HCT116 (cell line): ENCODE data around the gene C12orf57. TPM values are rescaled to one million over a fixed set of nuclear protein-coding genes. Genes with fewer than 3 reads are reported as not detected.

ENCODE experiments used
- ATAC-seq: fragments of 200-7000 bp; cut with Tn5 transposase; 2 replicates; pipeline ENCODE4 v1.9.1; 2020; ENCODE audit warnings: mild to moderate bottlenecking, moderate library complexity
- BruUV-seq: library from RNA; stranded (reverse); fragments of 400-500 nt; replicated peaks from 2 replicates; lab custom pipeline; 2021; lab: Mats Ljungman, UMichigan
- CTCF ChIA-PET: fragments of 300-600 bp; sonication (Branson Sonifier 250); formaldehyde crosslinking; loops from one replicate; lab custom pipeline; 2021; ENCODE audit warnings: antibody characterized with exemption; lab: Charles Lee
- POLR2A ChIA-PET: fragments of 300-600, 350-600 bp; sonication (Branson Sonifier 250); formaldehyde crosslinking; loops from one replicate; lab custom pipeline; 2021; ENCODE audit warnings: antibody characterized with exemption; lab: Charles Lee
- RAD21 ChIA-PET, 2 experiments: fragments of 300-600 bp; sonication (Branson Sonifier 250); formaldehyde crosslinking; loops; one replicate each; lab custom pipeline; 2023; ENCODE audit warnings: low total read pairs in 2 of 2; ENCODE audit not compliant: uncharacterized antibody in 2 of 2, unreplicated experiment in 2 of 2, low non-redundant PET in 1 of 2; lab: Charles Lee
- DNase-seq: peaks from one replicate; pipeline ENCODE4 v3.0.0-alpha.2; 2010; ENCODE audit warnings: low read depth, low spot score
- H2AFZ ChIP-seq: fragments of 200-600 bp; shearing (Covaris generic), sonication (generic); 2 replicates; pipeline ENCODE4 v1.6.1; 2017; ENCODE audit warnings: low read depth, mixed run types, mixed read lengths, antibody characterized with exemption, low read length; ENCODE audit not compliant: poor library complexity, severe bottlenecking
- H3K27ac ChIP-seq: 2 replicates; pipeline ENCODE4 v1.5.1; 2012; ENCODE audit warnings: low read depth, low read length
- H3K27me3 ChIP-seq: fragments of 200-600 bp; sonication (generic); 2 replicates; pipeline ENCODE4 v1.6.1; 2016; ENCODE audit warnings: mixed run types, low read length, mixed read lengths; ENCODE audit not compliant: insufficient read depth
- H3K36me3 ChIP-seq, 2 experiments: fragments of 200-500 bp in 1 of 2; fragments of 200-600 bp in 1 of 2; sonication (Bioruptor generic) in 1 of 2; sonication (generic) in 1 of 2; 2 replicates each; pipeline versions ENCODE4 v1.5.1 to v1.6.1; 2014 to 2016; ENCODE audit warnings: low read length in 2 of 2, inconsistent platforms in 1 of 2, mixed read lengths in 1 of 2, mixed run types in 1 of 2; ENCODE audit not compliant: insufficient read depth in 2 of 2, control insufficient read depth in 1 of 2
- H3K4me1 ChIP-seq, 2 experiments: fragments of 200-600 bp in 1 of 2; sonication (generic) in 1 of 2; 2 replicates each; pipeline versions ENCODE4 v1.5.1 to v1.6.1; 2012 to 2017; ENCODE audit warnings: low read length in 2 of 2, inconsistent platforms in 1 of 2, mild to moderate bottlenecking in 1 of 2, mixed read lengths in 1 of 2, mixed run types in 1 of 2, moderate library complexity in 1 of 2; ENCODE audit not compliant: insufficient read depth in 2 of 2, control insufficient read depth in 1 of 2
- H3K4me2 ChIP-seq: fragments of 200-600 bp; sonication (generic); 2 replicates; pipeline ENCODE4 v1.6.1; 2017; ENCODE audit warnings: mixed run types, low read length, mixed read lengths
- H3K4me3 ChIP-seq, 2 experiments: fragments of 200-600 bp in 1 of 2; sonication (generic) in 1 of 2; replicated peaks in 1 of 2; 2 replicates each; pipeline ENCODE4 v1.5.1; 2011 to 2016; ENCODE audit warnings: low read length in 2 of 2, control low read depth in 1 of 2, low read depth in 1 of 2, mild to moderate bottlenecking in 1 of 2, mixed read lengths in 1 of 2, mixed run types in 1 of 2
- H3K79me2 ChIP-seq: fragments of 200-600 bp; sonication (generic); 2 replicates; pipeline ENCODE4 v1.6.1; 2017; ENCODE audit warnings: mild to moderate bottlenecking, mixed run types, low read length, moderate library complexity, mixed read lengths; ENCODE audit not compliant: insufficient read depth
- H3K9ac ChIP-seq: fragments of 200-600 bp; sonication (generic); 2 replicates; pipeline ENCODE4 v1.6.1; 2016; ENCODE audit warnings: low read length, mixed read lengths
- H3K9me2 ChIP-seq: fragments of 200-600 bp; sonication (generic), shearing (Covaris generic); 2 replicates; pipeline ENCODE4 v1.6.1; 2017; ENCODE audit warnings: mixed run types, mild to moderate bottlenecking, moderate library complexity; ENCODE audit not compliant: insufficient read depth
- H3K9me3 ChIP-seq, 2 experiments: fragments of 200-500 bp in 1 of 2; fragments of 200-600 bp in 1 of 2; sonication (Bioruptor generic) in 1 of 2; sonication (generic) in 1 of 2; 2 replicates each; pipeline ENCODE4 v1.6.1; 2014 to 2017; ENCODE audit warnings: low read length in 2 of 2, mixed read lengths in 2 of 2, inconsistent platforms in 1 of 2, low read depth in 1 of 2, mild to moderate bottlenecking in 1 of 2, mixed run types in 1 of 2, moderate library complexity in 1 of 2; ENCODE audit not compliant: control insufficient read depth in 1 of 2, insufficient read depth in 1 of 2
- H4K20me1 ChIP-seq: fragments of 200-600 bp; sonication (generic), shearing (Covaris generic); 2 replicates; pipeline ENCODE4 v1.6.1; 2017; ENCODE audit warnings: mixed run types, mild to moderate bottlenecking, moderate library complexity; ENCODE audit not compliant: insufficient read depth
- ATF3 ChIP-seq: IDR thresholded peaks from 2 replicates; pipeline ENCODE4 v1.6.1; 2012
- CBX3 ChIP-seq: IDR thresholded peaks from 2 replicates; pipeline ENCODE4 v1.6.1; 2012; ENCODE audit warnings: low read depth
- ELF1 ChIP-seq: IDR thresholded peaks from 2 replicates; pipeline ENCODE4 v1.6.1; 2012; ENCODE audit warnings: low read depth, borderline replicate concordance
- EZH2 ChIP-seq: fragments of 200-600 bp; sonication (generic); IDR thresholded peaks from 2 replicates; pipeline ENCODE4 v1.6.1; 2017; ENCODE audit warnings: antibody characterized with exemption, mixed run types
- EZH2phosphoT487 ChIP-seq: fragments of 200-600 bp; IDR thresholded peaks from 2 replicates; pipeline ENCODE4 v1.6.1; 2018; ENCODE audit warnings: antibody characterized with exemption, borderline replicate concordance
- FOSL1 ChIP-seq: IDR thresholded peaks from 2 replicates; pipeline ENCODE4 v1.6.1; 2012; ENCODE audit warnings: low read depth
- JUND ChIP-seq: IDR thresholded peaks from 2 replicates; pipeline ENCODE4 v1.6.1; 2012
- MAX ChIP-seq: IDR thresholded peaks from 2 replicates; pipeline ENCODE4 v1.6.1; 2012
- POLR2A ChIP-seq: IDR thresholded peaks from 2 replicates; pipeline ENCODE4 v1.7.0; 2011; ENCODE audit warnings: borderline replicate concordance; ENCODE audit not compliant: insufficient read depth, insufficient read length; ENCODE audit errors: extremely low read depth
- POLR2AphosphoS5 ChIP-seq: IDR thresholded peaks from 2 replicates; pipeline ENCODE4 v1.6.1; 2011; ENCODE audit warnings: mild to moderate bottlenecking, low read depth, low read length, moderate library complexity
- SRF ChIP-seq: IDR thresholded peaks from 2 replicates; pipeline ENCODE4 v1.6.1; 2012; ENCODE audit warnings: low read depth
- YY1 ChIP-seq: IDR thresholded peaks from 2 replicates; pipeline ENCODE4 v1.6.1; 2011; ENCODE audit warnings: low read length, low read depth, moderate library complexity, mild to moderate bottlenecking; ENCODE audit not compliant: insufficient replicate concordance; ENCODE audit errors: extremely low read depth
- ZFX ChIP-seq: fragments of 450-650 bp; IDR thresholded peaks from 2 replicates; pipeline ENCODE4 v1.6.1; 2017
- ZNF274 ChIP-seq: fragments of 200-500 bp; sonication (Bioruptor generic); IDR thresholded peaks from 2 replicates; pipeline ENCODE4 v1.6.1; 2014; ENCODE audit warnings: mild to moderate bottlenecking, low read depth, low read length, inconsistent platforms
- intact Hi-C: fragments of 100-400 bp; cut with micrococcal nuclease; formaldehyde crosslinking; loops from 2 replicates; pipeline ENCODE4 v1.10.0; 2022
- total RNA-seq: library from RNA; stranded (reverse); gene quantifications from one replicate; pipeline ENCODE4 v1.2.1, GENCODE V29; 2021; ENCODE audit not compliant: unreplicated experiment
- TF ChIP-seq, protein P1 (sequence below), 3 experiments: fragments of 200-600 bp in 1 of 3; sonication (generic) in 1 of 3; IDR thresholded peaks in 2 of 3; conservative IDR thresholded peaks in 1 of 3; 2 replicates each; pipeline ENCODE4 v1.5.1; 2012 to 2017; ENCODE audit warnings: low read depth in 2 of 3, low read length in 2 of 3, antibody characterized with exemption in 1 of 3, borderline replicate concordance in 1 of 3, control low read depth in 1 of 3, mild to moderate bottlenecking in 1 of 3, mixed read lengths in 1 of 3, mixed run types in 1 of 3, moderate library complexity in 1 of 3; ENCODE audit not compliant: insufficient read depth in 1 of 3
- TF ChIP-seq, protein P2 (sequence below): IDR thresholded peaks from 2 replicates; pipeline ENCODE4 v1.6.1; 2012; ENCODE audit warnings: low read depth
- TF ChIP-seq, protein P3 (sequence below): IDR thresholded peaks from 2 replicates; pipeline ENCODE4 v1.6.1; 2011; ENCODE audit warnings: mild to moderate bottlenecking, low read length, moderate library complexity; ENCODE audit not compliant: insufficient replicate concordance; ENCODE audit errors: extremely low read depth

Gene C12orf57
- total RNA-seq, 1 experiment from 2014 or later = 202 TPM

DNA sequence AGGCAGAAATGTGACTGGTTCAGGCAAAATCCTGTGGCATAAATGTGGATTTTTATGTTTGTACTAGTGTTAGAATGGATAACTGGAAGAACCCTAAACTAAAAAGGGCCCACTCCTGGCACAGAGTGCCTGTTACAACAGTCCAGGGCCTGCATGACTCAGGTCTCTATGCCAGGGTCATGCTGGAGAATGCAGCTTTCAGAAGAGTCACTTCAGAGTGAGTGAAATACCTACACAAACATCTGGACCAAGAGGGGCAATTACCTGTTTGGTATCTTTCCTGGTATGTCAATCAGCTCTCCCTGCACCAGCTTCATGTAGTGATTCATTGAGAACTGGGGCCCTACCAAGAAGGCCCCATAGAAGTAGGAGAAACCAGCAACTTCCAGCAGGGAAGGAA lies 36.9 kb downstream of the C12orf57 start:
- intact Hi-C loops = no loop called here
- ChIA-PET RAD21 (no interaction called here), CTCF (no interaction called here), POLR2A (interaction anchor here (0.8 kb wide), 1 partner anchor 38 kb away, joined by 3 read pairs; the partner anchor contains the start of gene LPCAT3)
- H3K27ac ChIP-seq = no peak overlapping the region
- no peaks in the 10 kb centered on the region for H3K4me1 ChIP-seq
- BruUV-seq = no TSS peak
- H3K36me3 ChIP-seq = peaks cover 44 to 49% of the 10 kb centered on the region in 2 experiments; a peak in 3 of 4 replicates
- H3K9me3 ChIP-seq = no peaks in the 10 kb centered on the region
- H3K4me2 ChIP-seq = no peak overlapping the region
- no peak overlapping the region for H3K9ac ChIP-seq
- no peaks in the 10 kb centered on the region for H4K20me1 ChIP-seq
- H3K9me2 ChIP-seq = no peaks in the 10 kb centered on the region
- ATAC-seq (no peak), DNase-seq (no peak)
- no peaks in the 10 kb centered on the region for H3K27me3 ChIP-seq
- no peak overlapping the region for H2AFZ ChIP-seq
- H3K79me2 ChIP-seq = peaks cover 3% of the 10 kb centered on the region; the same call in 1 of the 2 replicates
- H3K4me3 ChIP-seq = no peak overlapping the region
- no peak for TF ChIP-seq CBX3
- no peak for TF ChIP-seq JUND
- no peak for TF ChIP-seq YY1
- TF ChIP-seq SRF = no peak
- no peak for TF ChIP-seq POLR2A
- TF ChIP-seq, protein P1, sequence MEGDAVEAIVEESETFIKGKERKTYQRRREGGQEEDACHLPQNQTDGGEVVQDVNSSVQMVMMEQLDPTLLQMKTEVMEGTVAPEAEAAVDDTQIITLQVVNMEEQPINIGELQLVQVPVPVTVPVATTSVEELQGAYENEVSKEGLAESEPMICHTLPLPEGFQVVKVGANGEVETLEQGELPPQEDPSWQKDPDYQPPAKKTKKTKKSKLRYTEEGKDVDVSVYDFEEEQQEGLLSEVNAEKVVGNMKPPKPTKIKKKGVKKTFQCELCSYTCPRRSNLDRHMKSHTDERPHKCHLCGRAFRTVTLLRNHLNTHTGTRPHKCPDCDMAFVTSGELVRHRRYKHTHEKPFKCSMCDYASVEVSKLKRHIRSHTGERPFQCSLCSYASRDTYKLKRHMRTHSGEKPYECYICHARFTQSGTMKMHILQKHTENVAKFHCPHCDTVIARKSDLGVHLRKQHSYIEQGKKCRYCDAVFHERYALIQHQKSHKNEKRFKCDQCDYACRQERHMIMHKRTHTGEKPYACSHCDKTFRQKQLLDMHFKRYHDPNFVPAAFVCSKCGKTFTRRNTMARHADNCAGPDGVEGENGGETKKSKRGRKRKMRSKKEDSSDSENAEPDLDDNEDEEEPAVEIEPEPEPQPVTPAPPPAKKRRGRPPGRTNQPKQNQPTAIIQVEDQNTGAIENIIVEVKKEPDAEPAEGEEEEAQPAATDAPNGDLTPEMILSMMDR (IDR thresholded peaks at IDR 0.05 in 2 of 3, conservative IDR thresholded peaks at IDR 0.05 in 1 of 3; ENCODE audit: borderline replicate concordance in 1 of 3, insufficient read depth in 1 of 3, low read depth in 2 of 3, low read length in 2 of 3) = no peak
- no peak for TF ChIP-seq ATF3
- TF ChIP-seq, protein P2, sequence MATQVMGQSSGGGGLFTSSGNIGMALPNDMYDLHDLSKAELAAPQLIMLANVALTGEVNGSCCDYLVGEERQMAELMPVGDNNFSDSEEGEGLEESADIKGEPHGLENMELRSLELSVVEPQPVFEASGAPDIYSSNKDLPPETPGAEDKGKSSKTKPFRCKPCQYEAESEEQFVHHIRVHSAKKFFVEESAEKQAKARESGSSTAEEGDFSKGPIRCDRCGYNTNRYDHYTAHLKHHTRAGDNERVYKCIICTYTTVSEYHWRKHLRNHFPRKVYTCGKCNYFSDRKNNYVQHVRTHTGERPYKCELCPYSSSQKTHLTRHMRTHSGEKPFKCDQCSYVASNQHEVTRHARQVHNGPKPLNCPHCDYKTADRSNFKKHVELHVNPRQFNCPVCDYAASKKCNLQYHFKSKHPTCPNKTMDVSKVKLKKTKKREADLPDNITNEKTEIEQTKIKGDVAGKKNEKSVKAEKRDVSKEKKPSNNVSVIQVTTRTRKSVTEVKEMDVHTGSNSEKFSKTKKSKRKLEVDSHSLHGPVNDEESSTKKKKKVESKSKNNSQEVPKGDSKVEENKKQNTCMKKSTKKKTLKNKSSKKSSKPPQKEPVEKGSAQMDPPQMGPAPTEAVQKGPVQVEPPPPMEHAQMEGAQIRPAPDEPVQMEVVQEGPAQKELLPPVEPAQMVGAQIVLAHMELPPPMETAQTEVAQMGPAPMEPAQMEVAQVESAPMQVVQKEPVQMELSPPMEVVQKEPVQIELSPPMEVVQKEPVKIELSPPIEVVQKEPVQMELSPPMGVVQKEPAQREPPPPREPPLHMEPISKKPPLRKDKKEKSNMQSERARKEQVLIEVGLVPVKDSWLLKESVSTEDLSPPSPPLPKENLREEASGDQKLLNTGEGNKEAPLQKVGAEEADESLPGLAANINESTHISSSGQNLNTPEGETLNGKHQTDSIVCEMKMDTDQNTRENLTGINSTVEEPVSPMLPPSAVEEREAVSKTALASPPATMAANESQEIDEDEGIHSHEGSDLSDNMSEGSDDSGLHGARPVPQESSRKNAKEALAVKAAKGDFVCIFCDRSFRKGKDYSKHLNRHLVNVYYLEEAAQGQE = no peak
- no peak for TF ChIP-seq ELF1
- no peak for TF ChIP-seq POLR2AphosphoS5
- TF ChIP-seq MAX = no peak
- no peak for TF ChIP-seq ZFX
- no peak for TF ChIP-seq FOSL1
- TF ChIP-seq, protein P3, sequence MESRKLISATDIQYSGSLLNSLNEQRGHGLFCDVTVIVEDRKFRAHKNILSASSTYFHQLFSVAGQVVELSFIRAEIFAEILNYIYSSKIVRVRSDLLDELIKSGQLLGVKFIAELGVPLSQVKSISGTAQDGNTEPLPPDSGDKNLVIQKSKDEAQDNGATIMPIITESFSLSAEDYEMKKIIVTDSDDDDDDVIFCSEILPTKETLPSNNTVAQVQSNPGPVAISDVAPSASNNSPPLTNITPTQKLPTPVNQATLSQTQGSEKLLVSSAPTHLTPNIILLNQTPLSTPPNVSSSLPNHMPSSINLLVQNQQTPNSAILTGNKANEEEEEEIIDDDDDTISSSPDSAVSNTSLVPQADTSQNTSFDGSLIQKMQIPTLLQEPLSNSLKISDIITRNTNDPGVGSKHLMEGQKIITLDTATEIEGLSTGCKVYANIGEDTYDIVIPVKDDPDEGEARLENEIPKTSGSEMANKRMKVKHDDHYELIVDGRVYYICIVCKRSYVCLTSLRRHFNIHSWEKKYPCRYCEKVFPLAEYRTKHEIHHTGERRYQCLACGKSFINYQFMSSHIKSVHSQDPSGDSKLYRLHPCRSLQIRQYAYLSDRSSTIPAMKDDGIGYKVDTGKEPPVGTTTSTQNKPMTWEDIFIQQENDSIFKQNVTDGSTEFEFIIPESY = no peak
- TF ChIP-seq ZNF274 = no peak
- TF ChIP-seq EZH2phosphoT487 = no peak
- TF ChIP-seq EZH2 = no peak
- TF ChIP-seq, all 23 proteins: peak for 0
